ENCODE data around the gene THEM5.
"Not testable (repeated sequence)": the region's sequence is repeated elsewhere in the genome, so short reads cannot be mapped to it uniquely, and the experiment has no call there.

THEM5 gene

GRCh38 chr1:151862604-151863003 lies 9.1 kb upstream of the THEM5 start:
- no peak for TF ChIP-seq CTCF (IDR thresholded peaks at IDR 0.05; ENCODE audit: extremely low read depth, missing control alignments)
- no peak for DNase-seq (ENCODE audit: low spot score)

- TF ChIP-seq CTCF (IDR thresholded peaks at IDR 0.05; ENCODE audit: extremely low read depth, missing control alignments): no peak
- no peak for DNase-seq (ENCODE audit: low spot score)
Measured at GRCh38 chr1:151860504-151861187, 7.1 kb upstream of the THEM5 start.

- no peak for DNase-seq (ENCODE audit: low spot score)
- TF ChIP-seq CTCF (IDR thresholded peaks at IDR 0.05; ENCODE audit: extremely low read depth, missing control alignments): no peak
Measured at GRCh38 chr1:151859891-151860293, 6.4 kb upstream of the THEM5 start.

GRCh38 chr1:151858886-151859665 lies 5.6 kb upstream of the THEM5 start:
- TF ChIP-seq CTCF (IDR thresholded peaks at IDR 0.05; ENCODE audit: extremely low read depth, missing control alignments): no peak
- DNase-seq (ENCODE audit: low spot score): no peak

GRCh38 chr1:151858030-151858746 lies 4.7 kb upstream of the THEM5 start:
- TF ChIP-seq CTCF (IDR thresholded peaks at IDR 0.05; ENCODE audit: extremely low read depth, missing control alignments): no peak
- DNase-seq (ENCODE audit: low spot score): no peak

GRCh38 chr1:151855933-151856332 lies 2.4 kb upstream of the THEM5 start:
- TF ChIP-seq CTCF (IDR thresholded peaks at IDR 0.05; ENCODE audit: extremely low read depth, missing control alignments): no peak
- DNase-seq (ENCODE audit: low spot score): no peak

GRCh38 chr1:151855516-151855915 lies 2.0 kb upstream of the THEM5 start:
- DNase-seq (ENCODE audit: low spot score): not testable (repeated sequence)
